Calu3 (cell line): ENCODE results near the gene WASF2. TPM values are rescaled to one million over a fixed set of nuclear protein-coding genes. Genes with fewer than 3 reads are reported as not detected.

Experiments used
- BruUV-seq: library from RNA; stranded (reverse); fragments of 400-500 nt; replicated peaks from 2 replicates; lab custom pipeline; 2021; lab: Mats Ljungman, UMichigan
- CTCF ChIA-PET: fragments of 300-600 bp; sonication (Branson Sonifier 250); formaldehyde crosslinking; loops from one replicate; lab custom pipeline; 2022; ENCODE audit warnings: antibody characterized with exemption; lab: Charles Lee
- DNase-seq: peaks from one replicate; pipeline ENCODE4 v3.0.0; 2022
- H3K27ac Mint-ChIP-seq: one replicate; pipeline ENCODE4 v1.8.0; 2022; ENCODE audit warnings: mixed read lengths; ENCODE audit not compliant: unreplicated experiment
- H3K27me3 Mint-ChIP-seq: one replicate; pipeline ENCODE4 v1.8.0; 2022; ENCODE audit warnings: mixed read lengths; ENCODE audit not compliant: unreplicated experiment
- H3K36me3 Mint-ChIP-seq: one replicate; pipeline ENCODE4 v1.8.0; 2022; ENCODE audit warnings: mild to moderate bottlenecking, moderate library complexity, mixed read lengths; ENCODE audit not compliant: insufficient read depth, unreplicated experiment
- H3K4me1 Mint-ChIP-seq: one replicate; pipeline ENCODE4 v1.8.0; 2022; ENCODE audit warnings: mild to moderate bottlenecking, low read depth, mixed read lengths; ENCODE audit not compliant: unreplicated experiment
- H3K4me3 Mint-ChIP-seq: one replicate; pipeline ENCODE4 v1.8.0; 2022; ENCODE audit warnings: mild to moderate bottlenecking, low read depth, moderate library complexity, mixed read lengths; ENCODE audit not compliant: unreplicated experiment
- H3K9me3 Mint-ChIP-seq: one replicate; pipeline ENCODE4 v1.8.0; 2022; ENCODE audit warnings: low read depth, mixed read lengths; ENCODE audit not compliant: unreplicated experiment
- CTCF ChIP-seq: fragments of 200-600 bp; IDR thresholded peaks from one replicate; pipeline ENCODE4 v1.8.0; 2022; ENCODE audit warnings: antibody characterized with exemption; ENCODE audit not compliant: unreplicated experiment
- intact Hi-C: fragments of 100-400 bp; cut with micrococcal nuclease; formaldehyde crosslinking; loops from one replicate; pipeline ENCODE4 v1.10.0; 2022; ENCODE audit not compliant: unreplicated experiment
- total RNA-seq: library from RNA; stranded (reverse); gene quantifications from 2 replicates; pipeline ENCODE4 v1.2.3, GENCODE V29; 2022

The WASF2 gene
- total RNA-seq, 1 experiment from 2014 or later: 79.5 TPM

GRCh38 chr1:27487966-27488884 is 1.7 kb downstream of the WASF2 start:
- H3K36me3 Mint-ChIP-seq: peaks cover 22% of the 10 kb centered on the region
- CTCF ChIA-PET: no interaction called here
- peak overlapping the region; percentile 99 for H3K27ac Mint-ChIP-seq
- H3K27me3 Mint-ChIP-seq: no peaks in the 10 kb centered on the region
- no peak for TF ChIP-seq CTCF
- no peak for DNase-seq
- intact Hi-C loops: no loop called here
- BruUV-seq: TSS peak; percentile 56
- H3K4me1 Mint-ChIP-seq: no peaks in the 10 kb centered on the region
- H3K4me3 Mint-ChIP-seq: peak overlapping the region; percentile 77
- H3K9me3 Mint-ChIP-seq: no peaks in the 10 kb centered on the region

- no peak for TF ChIP-seq CTCF
- DNase-seq: no peak
- no peak overlapping the region for H3K4me3 Mint-ChIP-seq
- H3K27ac Mint-ChIP-seq: no peak overlapping the region
- H3K36me3 Mint-ChIP-seq: peaks cover 18% of the 10 kb centered on the region
- intact Hi-C loops: no loop called here
- H3K9me3 Mint-ChIP-seq: no peaks in the 10 kb centered on the region
- CTCF ChIA-PET: no interaction called here
- no peaks in the 10 kb centered on the region for H3K27me3 Mint-ChIP-seq
- no peaks in the 10 kb centered on the region for H3K4me1 Mint-ChIP-seq
- no TSS peak for BruUV-seq
Observed at GRCh38 chr1:27485363-27485762, 4.6 kb downstream of the WASF2 start.

GRCh38 chr1:27483659-27484058 is 6.3 kb downstream of the WASF2 start:
- intact Hi-C loops: no loop called here
- Mint-ChIP-seq H3K27me3 (no peaks in the 10 kb centered on the region), H3K4me3 (no peak overlapping the region), H3K9me3 (no peaks in the 10 kb centered on the region), H3K27ac (no peak overlapping the region), H3K36me3 (peaks cover under 1% of the 10 kb centered on the region), H3K4me1 (no peaks in the 10 kb centered on the region)
- BruUV-seq: no TSS peak
- no peak for DNase-seq
- CTCF ChIA-PET: no interaction called here
- no peak for TF ChIP-seq CTCF

- CTCF ChIA-PET: no interaction called here
- no peaks in the 10 kb centered on the region for H3K36me3 Mint-ChIP-seq
- BruUV-seq: no TSS peak
- H3K27me3 Mint-ChIP-seq: no peaks in the 10 kb centered on the region
- intact Hi-C loops: no loop called here
- H3K4me1 Mint-ChIP-seq: no peaks in the 10 kb centered on the region
- H3K4me3 Mint-ChIP-seq: no peak overlapping the region
- no peaks in the 10 kb centered on the region for H3K9me3 Mint-ChIP-seq
- no peak for TF ChIP-seq CTCF
- no peak for DNase-seq
- no peak overlapping the region for H3K27ac Mint-ChIP-seq
Observed at GRCh38 chr1:27481994-27482620, 7.9 kb downstream of the WASF2 start.
